GM18520 (cell line): Measurements from ENCODE around the gene SHMT2.
A peak's percentile ranks its signal among the peaks of the same experiment; 100 is the strongest.

ENCODE experiments used
- ATAC-seq: cut with Tn5 transposase; IDR thresholded peaks from one replicate; pipeline ENCODE4 v1.9.1; 2021; ENCODE audit not compliant: unreplicated experiment

The SHMT2 gene

DNA sequence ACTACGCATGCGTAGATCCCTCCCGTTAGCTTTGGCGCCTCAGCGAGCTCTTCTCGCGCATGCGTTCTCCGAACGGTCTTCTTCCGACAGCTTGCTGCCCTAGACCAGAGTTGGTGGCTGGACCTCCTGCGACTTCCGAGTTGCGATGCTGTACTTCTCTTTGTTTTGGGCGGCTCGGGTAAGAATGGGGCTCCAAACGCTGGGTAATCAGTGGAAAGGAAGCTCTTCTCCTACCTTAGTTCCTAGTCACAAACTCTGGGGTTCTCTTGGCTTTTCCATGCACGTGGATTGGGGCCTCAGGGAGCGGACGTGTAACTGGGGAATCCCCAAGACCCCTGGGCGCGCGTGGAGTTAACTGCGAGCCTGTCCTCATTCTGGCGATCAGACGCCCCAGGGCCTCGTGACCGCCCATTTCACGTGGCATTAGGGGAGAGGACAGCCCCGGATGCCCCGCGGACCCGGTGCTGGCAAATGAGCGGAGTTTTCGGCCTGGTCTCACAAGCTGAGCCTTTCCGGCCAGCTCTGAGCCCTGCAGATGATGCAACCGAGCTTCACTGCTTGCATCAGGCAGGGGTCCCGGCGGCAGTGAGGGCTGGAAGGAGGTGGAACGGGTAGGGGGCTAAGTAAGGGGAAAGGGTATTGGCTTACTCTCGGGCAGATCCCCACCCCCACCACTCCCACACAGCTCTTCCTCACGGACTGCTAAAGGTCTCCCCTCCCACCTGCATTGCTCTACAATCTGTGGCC, at the start of gene SHMT2:
Gene SHMT2, plus strand, starts transcription at position 78 of the 747 bp plus-strand sequence. Its CDS starts 68 bp downstream, at position 146.
- peak; percentile 58 for ATAC-seq

DNA sequence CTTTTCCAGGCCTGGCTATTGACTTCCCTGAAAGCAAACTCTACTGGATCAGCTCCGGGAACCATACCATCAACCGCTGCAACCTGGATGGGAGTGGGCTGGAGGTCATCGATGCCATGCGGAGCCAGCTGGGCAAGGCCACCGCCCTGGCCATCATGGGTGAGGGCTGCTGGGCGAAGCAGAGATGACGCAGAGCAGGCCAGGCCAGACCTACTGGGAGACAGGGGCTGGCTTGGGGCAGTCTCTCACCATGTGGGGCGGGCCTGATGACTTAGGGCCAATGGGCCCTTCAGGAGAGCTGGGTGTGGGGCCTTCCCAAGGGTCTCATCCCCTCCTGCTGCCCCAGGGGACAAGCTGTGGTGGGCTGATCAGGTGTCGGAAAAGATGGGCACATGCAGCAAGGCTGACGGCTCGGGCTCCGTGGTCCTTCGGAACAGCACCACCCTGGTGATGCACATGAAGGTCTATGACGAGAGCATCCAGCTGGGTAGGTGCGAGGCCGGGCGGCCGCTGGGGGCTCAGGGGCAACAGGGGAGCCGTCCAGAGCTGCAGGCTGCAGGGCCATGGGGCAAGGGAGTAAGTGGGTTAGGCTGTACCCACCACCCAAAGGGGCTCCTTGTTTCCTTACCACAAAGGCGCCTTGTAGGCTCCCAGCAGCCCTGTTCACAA, 49.1 kb upstream of the SHMT2 start:
- no peak for ATAC-seq

DNA sequence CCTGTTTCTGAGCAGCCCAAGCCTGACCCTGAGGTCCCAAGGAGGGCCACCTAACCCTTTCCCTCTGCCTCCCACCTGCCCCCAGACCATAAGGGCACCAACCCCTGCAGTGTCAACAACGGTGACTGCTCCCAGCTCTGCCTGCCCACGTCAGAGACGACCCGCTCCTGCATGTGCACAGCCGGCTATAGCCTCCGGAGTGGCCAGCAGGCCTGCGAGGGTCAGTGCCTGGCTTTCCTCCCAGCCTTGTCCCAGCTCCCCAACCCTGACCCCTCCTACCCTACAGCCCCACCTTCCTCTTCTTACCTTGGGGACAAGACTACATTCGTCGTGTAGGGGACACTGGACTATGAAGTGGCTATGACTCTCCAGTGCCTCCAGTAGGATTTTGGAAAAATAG, 48.4 kb upstream of the SHMT2 start:
- ATAC-seq, result no peak

DNA sequence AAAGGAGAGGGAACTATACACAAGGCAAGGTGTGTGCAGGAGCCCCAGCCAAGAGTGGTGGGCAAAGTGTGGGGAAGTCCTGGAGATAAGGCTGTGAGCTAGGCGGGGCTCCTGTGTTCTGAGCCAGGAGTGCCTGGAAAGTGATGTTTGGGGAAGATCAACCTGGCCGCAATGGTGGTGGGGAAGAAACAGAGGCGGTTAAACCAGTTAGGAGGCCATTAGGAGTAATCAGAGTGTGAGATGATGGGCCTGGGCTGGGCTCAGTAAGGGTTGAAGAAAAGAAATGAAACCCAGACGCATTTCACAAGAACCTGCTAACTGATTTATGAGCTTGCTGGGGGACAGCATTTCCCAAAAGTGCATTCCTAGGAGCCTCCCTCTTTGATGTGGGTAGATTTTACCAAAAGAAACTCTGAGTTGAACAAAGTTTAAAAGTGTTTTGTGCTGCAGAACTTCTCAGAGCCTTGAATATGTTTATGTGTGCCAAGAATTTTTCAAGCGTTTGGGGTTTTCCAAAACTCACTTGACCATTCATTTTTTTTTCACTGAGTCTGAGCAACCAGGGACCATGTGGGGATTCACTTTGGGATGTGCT, 47.9 kb upstream of the SHMT2 start:
- no peak for ATAC-seq

DNA sequence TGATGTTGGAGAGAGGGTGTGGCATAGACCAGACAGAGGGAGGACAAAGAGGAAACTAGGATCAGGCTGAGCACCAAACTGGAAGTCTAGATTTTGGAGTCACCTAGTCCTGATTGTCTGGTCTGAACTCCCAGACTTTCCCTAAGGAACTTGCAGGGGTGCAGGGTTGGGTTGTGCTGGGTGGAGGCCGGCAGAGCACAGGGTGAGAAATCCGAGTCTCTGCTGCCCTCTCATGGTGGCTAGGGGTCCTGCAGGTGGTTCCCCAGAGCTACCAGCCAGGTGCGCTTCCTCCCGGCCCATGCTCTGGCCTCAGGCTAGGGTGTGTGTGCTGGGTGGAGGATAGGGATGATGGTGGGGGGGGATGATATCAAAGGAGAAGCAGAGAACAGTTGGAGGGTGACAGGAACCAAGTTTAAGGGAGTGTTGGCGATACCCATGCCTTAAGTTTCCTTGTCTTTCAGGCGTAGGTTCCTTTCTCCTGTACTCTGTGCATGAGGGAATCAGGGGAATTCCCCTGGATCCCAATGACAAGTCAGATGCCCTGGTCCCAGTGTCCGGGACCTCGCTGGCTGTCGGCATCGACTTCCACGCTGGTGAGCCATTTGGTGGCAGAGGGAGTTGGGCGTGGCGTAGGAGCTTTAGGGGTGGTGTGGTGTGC, 46.5 kb upstream of the SHMT2 start:
- ATAC-seq, result peak; percentile 60

DNA sequence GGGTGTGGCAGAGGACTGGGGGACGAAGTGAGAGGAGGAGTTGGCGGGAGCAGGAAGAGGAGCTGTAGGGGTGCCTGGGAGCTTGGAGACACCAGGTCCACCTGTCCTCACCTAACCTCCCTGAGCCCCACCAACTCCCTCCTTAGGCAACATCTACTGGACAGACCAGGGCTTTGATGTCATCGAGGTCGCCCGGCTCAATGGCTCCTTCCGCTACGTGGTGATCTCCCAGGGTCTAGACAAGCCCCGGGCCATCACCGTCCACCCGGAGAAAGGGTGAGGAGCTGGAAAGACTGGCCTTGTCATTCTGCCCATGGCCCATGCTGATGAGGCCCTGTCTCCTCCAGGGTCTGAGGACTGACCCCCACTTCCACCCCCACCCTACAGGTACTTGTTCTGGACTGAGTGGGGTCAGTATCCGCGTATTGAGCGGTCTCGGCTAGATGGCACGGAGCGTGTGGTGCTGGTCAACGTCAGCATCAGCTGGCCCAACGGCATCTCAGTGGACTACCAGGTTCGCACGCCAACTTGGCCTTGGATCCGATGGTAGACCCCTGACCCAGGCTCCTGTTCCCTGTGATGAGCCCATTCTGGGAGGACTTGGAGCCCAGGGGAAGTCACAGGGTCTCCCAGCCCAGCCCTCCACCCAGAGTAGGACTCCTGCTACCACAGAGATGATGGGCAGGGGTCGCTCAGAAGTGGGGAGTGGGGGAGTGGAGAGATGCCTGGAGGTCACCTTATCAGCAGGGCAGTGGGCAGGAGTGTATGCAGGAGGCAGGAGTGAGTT, 45.4 kb upstream of the SHMT2 start:
- no peak for ATAC-seq

DNA sequence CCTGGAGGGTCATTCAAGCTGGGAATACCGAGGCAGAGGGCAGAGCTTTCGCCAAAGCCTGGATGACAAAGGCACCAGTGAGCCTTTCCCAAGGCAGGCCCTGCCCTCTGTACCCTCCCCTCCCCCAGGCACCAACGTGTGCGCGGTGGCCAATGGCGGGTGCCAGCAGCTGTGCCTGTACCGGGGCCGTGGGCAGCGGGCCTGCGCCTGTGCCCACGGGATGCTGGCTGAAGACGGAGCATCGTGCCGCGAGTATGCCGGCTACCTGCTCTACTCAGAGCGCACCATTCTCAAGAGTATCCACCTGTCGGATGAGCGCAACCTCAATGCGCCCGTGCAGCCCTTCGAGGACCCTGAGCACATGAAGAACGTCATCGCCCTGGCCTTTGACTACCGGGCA, 44.1 kb upstream of the SHMT2 start:
- no peak for ATAC-seq

DNA sequence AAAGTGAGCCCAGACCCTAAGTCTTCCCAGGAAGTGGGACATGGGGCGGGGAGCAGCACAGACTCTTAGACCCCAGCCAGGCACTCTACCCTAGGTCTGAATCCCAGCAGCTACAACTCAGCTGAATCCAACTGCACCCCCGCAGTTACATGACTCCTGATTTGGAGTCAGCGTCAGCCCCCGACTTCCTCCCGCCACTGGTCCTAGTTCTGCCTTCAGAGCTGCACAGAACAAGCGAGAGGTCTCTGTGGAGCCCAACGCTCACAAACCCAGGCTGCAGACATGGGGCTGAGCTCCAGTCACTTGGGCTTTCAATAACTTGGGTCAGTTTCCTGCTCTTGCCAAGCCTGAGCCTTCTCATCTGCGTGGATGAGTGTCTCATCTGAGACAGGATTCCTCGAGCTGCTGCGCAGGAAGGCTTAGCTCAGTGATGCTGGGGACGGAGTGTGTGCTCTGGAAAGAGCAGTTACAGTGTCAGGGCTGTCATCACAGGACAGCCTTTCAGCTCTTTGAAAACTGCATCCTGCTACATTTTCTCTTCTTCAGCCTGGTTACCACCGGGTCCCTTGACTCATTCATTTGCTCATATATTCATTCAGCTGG, 43.5 kb upstream of the SHMT2 start:
- no peak for ATAC-seq

DNA sequence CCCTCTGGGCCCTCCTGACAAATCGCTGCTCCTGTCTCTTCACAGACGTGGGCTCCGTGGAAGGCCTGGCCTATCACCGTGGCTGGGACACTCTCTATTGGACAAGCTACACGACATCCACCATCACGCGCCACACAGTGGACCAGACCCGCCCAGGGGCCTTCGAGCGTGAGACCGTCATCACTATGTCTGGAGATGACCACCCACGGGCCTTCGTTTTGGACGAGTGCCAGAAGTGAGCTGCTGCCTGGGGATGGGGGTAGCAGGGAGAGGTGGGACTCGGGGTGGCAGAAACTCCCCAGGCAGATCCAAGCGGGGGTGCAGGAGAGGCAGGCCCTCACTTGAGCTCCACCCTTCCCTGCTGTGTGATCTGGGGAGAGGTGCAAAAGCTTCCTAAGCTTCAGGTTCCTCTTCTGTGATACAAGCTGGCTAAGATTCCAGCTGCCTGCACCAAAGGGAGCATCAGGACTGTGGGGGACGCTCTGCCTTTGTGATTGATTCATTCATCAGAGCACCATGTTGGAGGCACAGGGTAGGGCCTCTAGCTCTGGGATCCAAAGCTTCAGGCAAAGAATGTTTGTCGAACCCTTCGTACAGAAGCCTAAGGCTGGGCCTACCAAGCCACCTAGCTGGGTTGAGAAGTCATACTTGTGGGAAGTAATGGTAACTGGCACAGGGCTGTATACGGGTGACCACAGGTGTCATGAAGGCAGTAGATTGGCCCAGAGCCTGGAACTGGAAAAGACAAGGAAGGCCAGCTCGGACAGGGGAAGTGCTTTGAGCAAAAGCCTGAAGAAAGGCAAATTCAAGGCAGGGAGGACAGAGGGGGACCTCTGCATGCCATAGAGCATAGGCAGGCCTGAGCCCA, 42.1 kb upstream of the SHMT2 start:
- ATAC-seq, result no peak

DNA sequence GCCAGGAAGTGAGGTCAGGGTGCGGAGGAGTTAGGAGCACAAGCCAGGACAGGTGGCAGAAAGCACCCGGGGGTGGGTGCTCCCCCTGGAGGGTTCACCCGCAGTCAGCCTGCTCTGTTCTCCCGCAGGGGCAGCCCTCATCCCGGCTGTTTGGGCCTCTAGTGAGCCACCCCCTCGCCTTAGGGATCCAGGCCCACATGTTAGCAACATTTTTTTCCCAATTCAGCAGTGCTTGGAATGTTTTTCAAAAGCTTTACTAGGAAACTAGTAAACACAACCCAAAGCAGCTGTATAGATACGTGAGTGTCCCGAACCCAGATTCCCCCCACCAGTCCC, 41.5 kb upstream of the SHMT2 start:
- ATAC-seq, result no peak

DNA sequence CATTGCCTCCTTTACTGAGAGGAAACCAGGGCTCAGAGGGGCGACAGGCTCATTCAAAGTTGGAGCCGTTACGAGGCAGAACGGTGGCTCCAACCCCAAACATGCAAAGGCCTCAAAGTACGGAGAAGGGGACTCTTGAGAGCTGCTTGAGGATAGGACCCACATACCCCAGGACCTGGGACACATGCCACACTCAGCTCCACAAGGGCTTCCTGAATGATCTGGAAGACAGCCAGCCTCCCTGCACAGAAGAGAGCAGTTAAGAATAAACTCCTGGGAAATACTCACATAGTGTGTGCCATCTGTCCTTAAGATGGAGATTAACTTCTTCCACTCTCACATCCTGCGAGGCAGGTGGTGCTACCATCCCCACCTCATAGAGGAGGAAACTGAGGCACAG, 39.5 kb upstream of the SHMT2 start:
- ATAC-seq, result no peak

DNA sequence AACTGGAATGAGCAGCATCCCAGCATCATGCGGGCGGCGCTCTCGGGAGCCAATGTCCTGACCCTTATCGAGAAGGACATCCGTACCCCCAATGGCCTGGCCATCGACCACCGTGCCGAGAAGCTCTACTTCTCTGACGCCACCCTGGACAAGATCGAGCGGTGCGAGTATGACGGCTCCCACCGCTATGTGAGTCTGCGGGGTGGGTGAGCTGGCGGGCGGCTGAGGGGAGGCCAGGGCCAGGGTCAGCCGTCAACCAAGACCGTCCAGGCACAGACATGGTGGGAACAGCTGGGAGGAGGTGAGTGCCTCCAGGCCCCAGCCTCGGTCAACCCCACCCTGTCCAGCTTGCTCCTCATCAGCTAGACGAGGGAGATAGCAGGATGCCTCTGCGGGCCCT, 38.7 kb upstream of the SHMT2 start:
- ATAC-seq, result no peak

DNA sequence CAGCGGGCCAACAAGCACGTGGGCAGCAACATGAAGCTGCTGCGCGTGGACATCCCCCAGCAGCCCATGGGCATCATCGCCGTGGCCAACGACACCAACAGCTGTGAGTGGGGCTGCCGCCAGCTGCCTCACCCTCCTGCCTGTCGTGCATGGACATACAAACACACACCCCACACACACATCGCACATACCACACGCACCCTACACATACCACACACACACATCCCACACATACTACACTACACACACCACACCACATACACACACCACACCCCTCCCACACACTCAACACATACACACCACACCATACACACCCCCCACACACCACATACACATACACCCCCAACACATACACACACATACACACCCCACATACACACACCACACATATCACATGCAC, 38.1 kb upstream of the SHMT2 start:
- no peak for ATAC-seq

DNA sequence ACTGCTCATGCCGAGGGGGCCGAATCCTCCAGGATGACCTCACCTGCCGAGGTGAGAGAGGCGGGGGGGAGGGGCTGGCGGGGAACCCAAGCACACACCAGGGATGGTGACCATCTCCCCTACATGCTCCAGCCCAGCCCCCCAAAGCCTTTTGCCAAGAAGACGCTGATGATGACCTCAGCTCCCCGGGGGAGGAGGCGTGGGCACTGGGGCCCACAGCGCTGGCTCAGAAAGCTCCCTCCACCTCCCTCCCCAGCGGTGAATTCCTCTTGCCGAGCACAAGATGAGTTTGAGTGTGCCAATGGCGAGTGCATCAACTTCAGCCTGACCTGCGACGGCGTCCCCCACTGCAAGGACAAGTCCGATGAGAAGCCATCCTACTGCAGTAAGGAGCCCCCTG, 36.6 kb upstream of the SHMT2 start:
- no peak for ATAC-seq

DNA sequence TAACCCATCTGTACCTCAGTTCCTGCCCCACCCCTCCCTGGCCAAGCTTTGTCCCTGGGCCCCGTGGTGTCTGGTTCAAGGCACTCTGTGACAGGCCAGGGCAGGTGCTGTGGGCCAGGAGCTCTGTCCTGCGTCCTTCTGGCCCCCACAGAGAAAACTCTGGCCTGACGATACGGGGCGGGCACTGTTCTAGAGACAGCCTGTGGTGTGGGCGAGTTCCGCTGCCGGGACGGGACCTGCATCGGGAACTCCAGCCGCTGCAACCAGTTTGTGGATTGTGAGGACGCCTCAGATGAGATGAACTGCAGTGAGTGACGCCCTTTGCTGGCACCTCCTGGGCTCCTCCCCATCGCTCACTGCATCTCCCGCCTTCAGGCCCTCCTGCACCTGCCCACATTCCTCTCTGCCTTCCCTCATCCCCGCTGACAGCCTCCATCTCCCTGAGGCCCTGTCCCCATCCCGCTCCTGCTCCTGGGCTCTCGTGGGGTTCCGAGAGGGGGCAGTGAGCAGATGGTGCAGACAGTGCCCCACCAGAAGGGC, 35.7 kb upstream of the SHMT2 start:
- ATAC-seq, result no peak

DNA sequence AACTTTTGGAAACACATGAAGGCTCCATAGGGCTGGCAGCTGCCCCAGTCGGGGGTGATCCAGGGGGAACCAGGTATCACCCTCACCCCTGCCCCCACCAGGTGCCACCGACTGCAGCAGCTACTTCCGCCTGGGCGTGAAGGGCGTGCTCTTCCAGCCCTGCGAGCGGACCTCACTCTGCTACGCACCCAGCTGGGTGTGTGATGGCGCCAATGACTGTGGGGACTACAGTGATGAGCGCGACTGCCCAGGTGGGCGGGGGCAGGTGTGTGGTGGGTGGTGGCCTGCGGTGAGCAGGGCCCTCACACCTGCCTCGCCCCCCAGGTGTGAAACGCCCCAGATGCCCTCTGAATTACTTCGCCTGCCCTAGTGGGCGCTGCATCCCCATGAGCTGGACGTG, 35.3 kb upstream of the SHMT2 start:
- ATAC-seq, result no peak

DNA sequence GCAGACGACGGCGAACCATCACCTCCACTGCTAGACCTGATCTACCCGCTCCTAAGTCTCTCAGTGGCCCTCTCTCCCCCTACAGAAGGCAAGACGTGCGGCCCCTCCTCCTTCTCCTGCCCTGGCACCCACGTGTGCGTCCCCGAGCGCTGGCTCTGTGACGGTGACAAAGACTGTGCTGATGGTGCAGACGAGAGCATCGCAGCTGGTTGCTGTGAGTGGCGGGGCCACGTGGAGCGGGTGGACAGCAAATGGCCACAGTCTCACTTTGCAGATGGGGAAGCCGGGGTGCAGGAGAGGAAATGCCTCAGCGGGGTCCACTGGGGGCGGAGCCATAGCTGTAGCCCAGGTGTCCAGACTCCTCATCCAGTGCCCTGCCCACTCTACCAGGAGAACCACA, 34.3 kb upstream of the SHMT2 start:
- ATAC-seq, result no peak

DNA sequence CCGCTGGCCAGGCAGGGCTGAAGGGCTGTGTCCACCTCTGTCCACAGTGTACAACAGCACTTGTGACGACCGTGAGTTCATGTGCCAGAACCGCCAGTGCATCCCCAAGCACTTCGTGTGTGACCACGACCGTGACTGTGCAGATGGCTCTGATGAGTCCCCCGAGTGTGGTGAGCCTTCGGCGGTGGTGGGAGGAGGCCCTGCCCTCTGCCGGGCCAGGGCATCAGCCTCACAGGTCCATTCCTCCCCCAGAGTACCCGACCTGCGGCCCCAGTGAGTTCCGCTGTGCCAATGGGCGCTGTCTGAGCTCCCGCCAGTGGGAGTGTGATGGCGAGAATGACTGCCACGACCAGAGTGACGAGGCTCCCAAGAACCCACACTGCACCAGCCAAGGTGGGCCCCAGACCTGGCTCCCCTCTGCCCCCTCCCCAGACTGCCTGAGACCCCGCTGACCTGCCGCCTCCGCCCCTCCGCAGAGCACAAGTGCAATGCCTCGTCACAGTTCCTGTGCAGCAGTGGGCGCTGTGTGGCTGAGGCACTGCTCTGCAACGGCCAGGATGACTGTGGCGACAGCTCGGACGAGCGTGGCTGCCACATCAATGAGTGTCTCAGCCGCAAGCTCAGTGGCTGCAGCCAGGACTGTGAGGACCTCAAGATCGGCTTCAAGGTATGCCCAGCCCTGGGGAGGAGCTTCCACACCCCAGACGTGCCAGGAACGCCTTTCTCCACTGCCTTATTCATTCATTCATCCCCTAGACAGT, 33.7 kb upstream of the SHMT2 start:
- ATAC-seq, result no peak

DNA sequence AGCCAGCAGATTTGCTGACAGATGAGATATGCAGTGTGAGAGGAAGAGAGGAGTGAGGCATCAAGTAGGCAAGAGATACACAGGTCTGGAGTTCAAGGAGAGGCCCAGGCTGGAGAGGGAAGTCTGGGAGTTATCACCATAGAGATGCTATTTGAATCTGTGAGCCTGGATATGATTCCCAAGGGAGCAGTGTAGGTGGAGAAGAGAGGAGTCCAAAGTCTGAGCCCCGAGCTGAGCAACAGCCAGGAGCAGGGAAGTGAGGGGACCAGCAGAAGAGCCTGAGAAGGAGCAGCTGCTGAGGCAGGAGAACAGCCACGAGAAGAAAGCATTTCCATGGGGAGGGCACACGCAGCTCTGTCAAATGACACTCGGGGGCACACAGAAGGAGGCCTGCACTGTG, 33.1 kb upstream of the SHMT2 start:
- no peak for ATAC-seq
